Dendritic cell treated with granulocyte-macrophage colony-stimulating factor and Interleukin-4, amounts not matched to agents 40 ng/mL and 50 ng/mL, for 4 days (primary cell): ENCODE results near the gene RAB40C.

Experiments
- H3K27ac Mint-ChIP-seq: one replicate; pipeline ENCODE4 v1.8.0; 2022; ENCODE audit warnings: mild to moderate bottlenecking, mixed read lengths
- H3K27me3 Mint-ChIP-seq: one replicate; pipeline ENCODE4 v1.8.0; 2022; ENCODE audit warnings: mild to moderate bottlenecking, mixed read lengths
- H3K36me3 Mint-ChIP-seq: one replicate; pipeline ENCODE4 v1.8.0; 2022; ENCODE audit warnings: low read depth, mixed read lengths
- H3K4me1 Mint-ChIP-seq: one replicate; pipeline ENCODE4 v1.8.0; 2022; ENCODE audit warnings: low read depth, mixed read lengths
- H3K4me3 Mint-ChIP-seq: one replicate; pipeline ENCODE4 v1.8.0; 2022; ENCODE audit warnings: mild to moderate bottlenecking, moderate library complexity, mixed read lengths
- H3K9me3 Mint-ChIP-seq: one replicate; pipeline ENCODE4 v1.8.0; 2022; ENCODE audit warnings: mixed read lengths
- intact Hi-C: fragments of 100-400 bp; cut with micrococcal nuclease; formaldehyde crosslinking; loops from one replicate; pipeline ENCODE4 v1.15.0; 2022

The RAB40C gene

GRCh38 chr16:619476-620100 is 29.7 kb downstream of the RAB40C start:
- intact Hi-C loops, result no loop called here
- Mint-ChIP-seq H3K27ac (no peak overlapping the region), H3K36me3 (peaks cover 44% of the 10 kb centered on the region), H3K27me3 (no peaks in the 10 kb centered on the region), H3K4me3 (no peak overlapping the region), H3K9me3 (no peaks in the 10 kb centered on the region), H3K4me1 (peaks cover 5% of the 10 kb centered on the region)

- intact Hi-C loops, result no loop called here
Observed at GRCh38 chr16:620700-621525, 31.0 kb downstream of the RAB40C start.

GRCh38 chr16:621526-622105 is 31.8 kb downstream of the RAB40C start:
- no peaks in the 10 kb centered on the region for H3K9me3 Mint-ChIP-seq
- H3K4me3 Mint-ChIP-seq, result no peak overlapping the region
- H3K27ac Mint-ChIP-seq, result no peak overlapping the region
- H3K27me3 Mint-ChIP-seq, result no peaks in the 10 kb centered on the region
- peaks cover 56% of the 10 kb centered on the region for H3K36me3 Mint-ChIP-seq
- intact Hi-C loops, result no loop called here
- H3K4me1 Mint-ChIP-seq, result peaks cover 5% of the 10 kb centered on the region

More at GRCh38 chr16:620700-621525, 31.0 kb downstream of the RAB40C start:
- Mint-ChIP-seq H3K27me3 (no peaks in the 10 kb centered on the region), H3K27ac (no peak overlapping the region), H3K4me3 (no peak overlapping the region), H3K4me1 (peaks cover 5% of the 10 kb centered on the region), H3K36me3 (peaks cover 49% of the 10 kb centered on the region), H3K9me3 (no peaks in the 10 kb centered on the region)

GRCh38 chr16:622920-623280 is 33.0 kb downstream of the RAB40C start:
- Mint-ChIP-seq H3K36me3 (peaks cover 66% of the 10 kb centered on the region), H3K4me1 (peaks cover 5% of the 10 kb centered on the region), H3K4me3 (no peak overlapping the region), H3K9me3 (no peaks in the 10 kb centered on the region), H3K27ac (no peak overlapping the region), H3K27me3 (no peaks in the 10 kb centered on the region)
- intact Hi-C loops, result no loop called here

- Mint-ChIP-seq H3K9me3 (no peaks in the 10 kb centered on the region), H3K27ac (no peak overlapping the region)
- intact Hi-C loops, result no loop called here
Observed at GRCh38 chr16:624526-625070, 34.7 kb downstream of the RAB40C start.

DNA sequence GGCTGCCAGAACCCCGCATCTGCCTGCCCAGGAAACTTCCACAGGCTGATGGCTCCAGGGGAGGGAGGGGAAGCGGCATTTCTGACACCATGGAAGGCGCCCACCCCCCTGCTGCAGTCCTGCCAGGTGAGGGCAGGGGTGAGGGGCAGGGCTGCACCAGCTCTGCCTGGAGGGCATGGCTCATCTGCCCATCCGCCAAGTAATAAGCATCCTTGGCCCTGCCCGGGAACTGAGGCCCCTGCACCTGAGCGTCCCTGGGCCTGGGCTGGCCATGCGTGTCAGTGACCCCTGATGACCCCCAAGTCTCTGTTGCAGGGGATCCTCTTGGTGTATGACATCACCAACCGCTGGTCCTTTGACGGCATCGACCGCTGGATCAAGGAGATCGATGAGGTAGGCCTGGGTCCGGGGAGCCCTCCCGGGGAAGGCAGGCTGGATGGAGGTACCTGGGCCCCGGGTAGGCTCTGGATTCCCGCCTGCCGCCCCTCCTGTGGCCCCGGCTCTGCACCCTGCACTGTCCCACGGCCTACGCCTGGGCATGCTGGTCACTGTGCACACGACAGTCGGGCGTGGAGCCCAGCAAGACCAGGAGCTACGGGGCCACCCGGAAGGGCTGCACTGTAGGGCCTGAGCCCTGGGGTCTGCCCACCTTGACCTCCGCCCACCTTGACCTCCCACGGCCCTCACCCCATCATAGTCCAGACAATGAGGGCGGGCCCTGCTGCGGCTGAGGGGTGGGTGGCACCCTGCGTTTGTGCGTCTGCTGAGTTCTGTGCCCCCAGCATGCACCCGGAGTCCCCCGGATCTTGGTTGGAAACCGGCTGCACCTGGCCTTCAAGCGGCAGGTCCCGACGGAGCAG is 35.5 kb downstream of the RAB40C start:
- no peak overlapping the region for H3K27ac Mint-ChIP-seq

More at GRCh38 chr16:624526-625070, 34.7 kb downstream of the RAB40C start:
- Mint-ChIP-seq H3K4me1 (peaks cover 5% of the 10 kb centered on the region), H3K36me3 (peaks cover 66% of the 10 kb centered on the region), H3K27me3 (no peaks in the 10 kb centered on the region), H3K4me3 (no peak overlapping the region)

GRCh38 chr16:625977-626765 is 36.3 kb downstream of the RAB40C start:
- Mint-ChIP-seq H3K27me3 (peaks cover under 1% of the 10 kb centered on the region), H3K4me3 (no peak overlapping the region), H3K9me3 (no peaks in the 10 kb centered on the region), H3K36me3 (peaks cover 54% of the 10 kb centered on the region), H3K27ac (no peak overlapping the region), H3K4me1 (peaks cover 6% of the 10 kb centered on the region)
- intact Hi-C loops, result no loop called here

More for the DNA sequence above, 35.5 kb downstream of the RAB40C start:
- Mint-ChIP-seq H3K27me3 (no peaks in the 10 kb centered on the region), H3K36me3 (peaks cover 61% of the 10 kb centered on the region), H3K4me1 (peaks cover 5% of the 10 kb centered on the region), H3K9me3 (no peaks in the 10 kb centered on the region), H3K4me3 (no peak overlapping the region)
- intact Hi-C loops, result no loop called here

GRCh38 chr16:626787-627453 is 37.1 kb downstream of the RAB40C start:
- Mint-ChIP-seq H3K27me3 (peaks cover 8% of the 10 kb centered on the region), H3K27ac (no peak overlapping the region), H3K4me1 (peaks cover 4% of the 10 kb centered on the region), H3K36me3 (peaks cover 48% of the 10 kb centered on the region), H3K4me3 (no peak overlapping the region), H3K9me3 (no peaks in the 10 kb centered on the region)
- intact Hi-C loops, result no loop called here

GRCh38 chr16:627454-628239 is 37.8 kb downstream of the RAB40C start:
- intact Hi-C loops, result no loop called here
- Mint-ChIP-seq H3K27ac (no peak overlapping the region), H3K4me3 (no peak overlapping the region), H3K36me3 (peaks cover 49% of the 10 kb centered on the region), H3K9me3 (no peaks in the 10 kb centered on the region), H3K27me3 (peaks cover 8% of the 10 kb centered on the region), H3K4me1 (peaks cover 4% of the 10 kb centered on the region)

DNA sequence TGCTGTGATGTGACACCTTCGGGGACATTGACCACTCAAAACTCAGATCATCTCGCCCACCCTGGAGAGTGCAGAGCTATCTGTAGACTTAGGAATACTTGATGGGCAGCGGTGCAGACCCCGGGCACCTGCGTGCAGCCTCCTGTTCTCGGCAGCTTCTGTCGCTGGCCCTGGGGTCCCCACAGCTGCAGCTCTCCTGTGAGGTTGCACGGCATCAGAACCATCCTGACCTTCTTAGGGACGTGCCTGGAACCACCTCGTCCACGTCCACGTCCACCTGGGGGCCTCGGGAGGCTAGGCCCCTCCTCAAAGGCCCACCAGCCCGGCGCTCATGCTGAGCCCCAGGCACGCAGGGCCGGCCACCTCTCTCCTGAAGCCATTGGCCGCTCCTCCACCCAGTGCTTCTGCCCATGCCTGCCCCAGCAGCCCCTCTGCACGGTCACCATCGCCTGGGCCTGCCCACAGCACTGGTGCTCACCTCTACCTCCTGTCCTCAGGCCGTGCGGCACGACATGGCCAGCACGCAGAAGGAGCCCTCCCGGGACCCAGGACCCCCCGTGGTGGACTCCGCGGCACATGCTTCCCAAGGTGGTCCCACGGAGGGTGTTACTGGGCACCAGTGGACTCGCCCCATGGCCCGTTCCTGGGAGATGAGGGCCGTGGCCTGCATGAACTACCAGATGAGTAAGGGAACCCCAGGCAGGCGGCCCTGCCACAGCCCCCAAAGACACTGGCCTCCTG is 38.6 kb downstream of the RAB40C start:
- intact Hi-C loops, result no loop called here
- H3K4me3 Mint-ChIP-seq, result no peak overlapping the region
- H3K9me3 Mint-ChIP-seq, result no peaks in the 10 kb centered on the region
- peaks cover 57% of the 10 kb centered on the region for H3K36me3 Mint-ChIP-seq
- H3K4me1 Mint-ChIP-seq, result peaks cover 4% of the 10 kb centered on the region
- H3K27ac Mint-ChIP-seq, result no peak overlapping the region
- H3K27me3 Mint-ChIP-seq, result peaks cover 8% of the 10 kb centered on the region

- intact Hi-C loops, result no loop called here
- no peak overlapping the region for H3K4me3 Mint-ChIP-seq
- peaks cover 66% of the 10 kb centered on the region for H3K36me3 Mint-ChIP-seq
- H3K4me1 Mint-ChIP-seq, result peaks cover 6% of the 10 kb centered on the region
- no peak overlapping the region for H3K27ac Mint-ChIP-seq
- peaks cover 8% of the 10 kb centered on the region for H3K27me3 Mint-ChIP-seq
- no peaks in the 10 kb centered on the region for H3K9me3 Mint-ChIP-seq
Observed at GRCh38 chr16:629185-629832, 39.4 kb downstream of the RAB40C start.
